ENCODE data around the gene WDR1. TPM values are rescaled to one million over a fixed set of nuclear protein-coding genes. Genes with fewer than 3 reads are reported as not detected.

Gene WDR1
- polyA plus RNA-seq, 3 donors, result 206 to 251 (median 243) TPM

- peaks cover 100% of the 10 kb centered on the region for H4K20me1 ChIP-seq (ENCODE audit: insufficient read depth, low read length)
- peak overlapping the region; percentile 13 for H3K4me2 ChIP-seq (replicated peaks; ENCODE audit: extremely low read depth, low read length, poor library complexity, severe bottlenecking)
- H2AFZ ChIP-seq (ENCODE audit: insufficient read depth, low read depth, low read length, poor library complexity, severe bottlenecking), result no peak overlapping the region
- H3K9me3 ChIP-seq (replicated peaks in 1 of 2; ENCODE audit: control insufficient read depth in 1 of 2, insufficient read depth in 1 of 2, low read length in 2 of 2), result no peaks in the 10 kb centered on the region
- peaks cover 87 to 92% of the 10 kb centered on the region in 2 donors for H3K36me3 ChIP-seq (replicated peaks in 1 of 2; ENCODE audit: control insufficient read depth in 1 of 2, insufficient read depth in 2 of 2, low read length in 2 of 2)
- H3K4me3 ChIP-seq (replicated peaks in 1 of 3; ENCODE audit: low read depth in 2 of 3, low read length in 3 of 3), result peak overlapping the region in 1 of 3 experiments; percentile 13
- H3K4me1 ChIP-seq (ENCODE audit: control insufficient read depth in 1 of 2, insufficient read depth in 2 of 2, low read length in 2 of 2), result peaks cover 71 to 79% of the 10 kb centered on the region in 2 donors
- DNase-seq, result peak; percentile 43 to 87 (median 62)
- WGBS (ENCODE audit: insufficient coverage), result 47% methylated on average over 11 of the region's 13 CpGs
- H3K9me3 Mint-ChIP-seq, result no peaks in the 10 kb centered on the region
- H3K27ac ChIP-seq (ENCODE audit: low read depth in 1 of 2, low read length in 2 of 2), result peak overlapping the region; percentile 69 to 98
- H3K27me3 ChIP-seq (ENCODE audit: control insufficient read depth in 2 of 2, insufficient read depth in 2 of 2, low read length in 2 of 2), result no peaks in the 10 kb centered on the region
- peaks cover 77% of the 10 kb centered on the region for H3K4me1 Mint-ChIP-seq
- H3K79me2 ChIP-seq (ENCODE audit: insufficient read depth, low read length), result peaks cover 84% of the 10 kb centered on the region
- H3K4me3 Mint-ChIP-seq, result no peak overlapping the region
- no peak for TF ChIP-seq CTCF (IDR thresholded peaks at IDR 0.05)
- intact Hi-C loops (cut with micrococcal nuclease), result no loop called here
- H3K36me3 Mint-ChIP-seq, result peaks cover 87 to 99% of the 10 kb centered on the region in 2 donors
- peaks cover 0 to 1% (median 0%) of the 10 kb centered on the region in 3 donors for H3K27me3 Mint-ChIP-seq (ENCODE audit: low read depth in 3 of 3)
- peak overlapping the region; percentile 70 for H3K9ac ChIP-seq (ENCODE audit: insufficient read depth, low read length, poor library complexity, severe bottlenecking)
- H3K27ac Mint-ChIP-seq, result peak overlapping the region; percentile 78 to 98 (median 97)
These were observed 21.2 kb downstream of the WDR1 start for GRCh38 chr4:10095296-10095991.

- peak overlapping the region; percentile 11 to 98 for H3K27ac ChIP-seq (ENCODE audit: low read depth in 1 of 2, low read length in 2 of 2)
- H3K36me3 Mint-ChIP-seq, result peaks cover 87 to 100% of the 10 kb centered on the region in 2 donors
- H3K9me3 ChIP-seq (replicated peaks in 1 of 2; ENCODE audit: control insufficient read depth in 1 of 2, insufficient read depth in 1 of 2, low read length in 2 of 2), result no peaks in the 10 kb centered on the region
- peaks cover 84% of the 10 kb centered on the region for H3K79me2 ChIP-seq (ENCODE audit: insufficient read depth, low read length)
- H3K9me3 Mint-ChIP-seq, result no peaks in the 10 kb centered on the region
- H3K4me3 Mint-ChIP-seq, result no peak overlapping the region
- peak overlapping the region in 4 of 7 donors; percentile 15 to 98 (median 30) for H3K27ac Mint-ChIP-seq
- no peak for DNase-seq
- H3K27me3 ChIP-seq (ENCODE audit: control insufficient read depth in 2 of 2, insufficient read depth in 2 of 2, low read length in 2 of 2), result no peaks in the 10 kb centered on the region
- peaks cover 89 to 92% of the 10 kb centered on the region in 2 donors for H3K36me3 ChIP-seq (replicated peaks in 1 of 2; ENCODE audit: control insufficient read depth in 1 of 2, insufficient read depth in 2 of 2, low read length in 2 of 2)
- no peak for TF ChIP-seq CTCF (IDR thresholded peaks at IDR 0.05)
- no peak overlapping the region for H2AFZ ChIP-seq (ENCODE audit: insufficient read depth, low read depth, low read length, poor library complexity, severe bottlenecking)
- peaks cover 0 to 1% (median 0%) of the 10 kb centered on the region in 3 donors for H3K27me3 Mint-ChIP-seq (ENCODE audit: low read depth in 3 of 3)
- peaks cover 100% of the 10 kb centered on the region for H4K20me1 ChIP-seq (ENCODE audit: insufficient read depth, low read length)
- intact Hi-C loops (cut with micrococcal nuclease), result no loop called here
- WGBS (ENCODE audit: insufficient coverage), result 34% methylated on average over 13 of the region's 13 CpGs
- H3K4me2 ChIP-seq (replicated peaks; ENCODE audit: extremely low read depth, low read length, poor library complexity, severe bottlenecking), result no peak overlapping the region
- peaks cover 65 to 73% of the 10 kb centered on the region in 2 donors for H3K4me1 ChIP-seq (ENCODE audit: control insufficient read depth in 1 of 2, insufficient read depth in 2 of 2, low read length in 2 of 2)
- peaks cover 72% of the 10 kb centered on the region for H3K4me1 Mint-ChIP-seq
- H3K4me3 ChIP-seq (replicated peaks in 1 of 3; ENCODE audit: low read depth in 2 of 3, low read length in 3 of 3), result no peak overlapping the region
- H3K9ac ChIP-seq (ENCODE audit: insufficient read depth, low read length, poor library complexity, severe bottlenecking), result peak overlapping the region; percentile 70
These were observed 21.8 kb downstream of the WDR1 start for GRCh38 chr4:10094841-10095240.

All from CD14-positive monocyte (primary cell).